PC-9 (cell line): ENCODE results near the gene AFAP1. TPM values are rescaled to one million over a fixed set of nuclear protein-coding genes. Genes with fewer than 3 reads are reported as not detected.
A peak's percentile ranks its signal among the peaks of the same experiment; 100 is the strongest.

Source experiments
- BruUV-seq: library from RNA; stranded (reverse); fragments of 400-500 nt; replicated peaks from 2 replicates; lab custom pipeline; 2021; lab: Mats Ljungman, UMichigan
- CTCF ChIA-PET: fragments of 300-600 bp; sonication (Branson Sonifier 250); formaldehyde crosslinking; loops from one replicate; lab custom pipeline; 2022; ENCODE audit warnings: antibody characterized with exemption; lab: Charles Lee
- POLR2A ChIA-PET: fragments of 300-600 bp; sonication (Branson Sonifier 250); formaldehyde crosslinking; loops from one replicate; lab custom pipeline; 2022; ENCODE audit warnings: antibody characterized with exemption; ENCODE audit not compliant: unreplicated experiment; lab: Charles Lee
- DNase-seq, 2 experiments: peaks; one replicate each; pipeline versions ENCODE4 v3.0.0 to v3.0.0-alpha.2; 2015 to 2022; ENCODE audit warnings: mixed read lengths in 1 of 2
- H2AFZ ChIP-seq: fragments of 200-600 bp; sonication (generic); 2 replicates; pipeline ENCODE4 v1.8.1; 2017; ENCODE audit warnings: antibody characterized with exemption
- H3F3A ChIP-seq: fragments of 200-600 bp; sonication (generic); 2 replicates; pipeline ENCODE4 v1.8.1; 2017; ENCODE audit warnings: antibody characterized with exemption, mild to moderate bottlenecking, low read depth; ENCODE audit not compliant: insufficient read depth
- H3K27ac ChIP-seq: fragments of 200-600 bp; sonication (generic); 2 replicates; pipeline ENCODE4 v1.6.1; 2016; ENCODE audit warnings: mixed run types
- H3K27me3 ChIP-seq: fragments of 200-600 bp; sonication (generic); 2 replicates; pipeline ENCODE4 v1.6.1; 2016; ENCODE audit warnings: low read depth, mixed run types; ENCODE audit not compliant: insufficient read depth
- H3K36me3 ChIP-seq: fragments of 200-600 bp; sonication (generic); 2 replicates; pipeline ENCODE4 v1.6.1; 2016; ENCODE audit warnings: low read depth, mixed run types
- H3K4me1 ChIP-seq: fragments of 200-600 bp; sonication (generic); replicated peaks from 2 replicates; pipeline ENCODE4 v1.6.1; 2016; ENCODE audit warnings: mixed run types; ENCODE audit not compliant: insufficient read depth
- H3K4me2 ChIP-seq: fragments of 200-600 bp; sonication (generic); 2 replicates; pipeline ENCODE4 v1.6.1; 2017; ENCODE audit warnings: mixed run types
- H3K4me3 ChIP-seq: fragments of 200-600 bp; sonication (generic); 2 replicates; pipeline ENCODE4 v1.6.1; 2016; ENCODE audit warnings: mixed run types
- H3K79me2 ChIP-seq: fragments of 200-600 bp; sonication (generic); 2 replicates; pipeline ENCODE4 v1.6.1; 2017; ENCODE audit warnings: low read depth, mixed run types
- H3K9me2 ChIP-seq: fragments of 200-600 bp; sonication (generic); 2 replicates; pipeline ENCODE4 v1.8.1; 2017; ENCODE audit warnings: mild to moderate bottlenecking; ENCODE audit not compliant: insufficient read depth
- H3K9me3 ChIP-seq: fragments of 200-600 bp; sonication (generic); 2 replicates; pipeline ENCODE4 v1.8.1; 2016; ENCODE audit warnings: low read depth; ENCODE audit not compliant: insufficient read depth
- H4K20me1 ChIP-seq: fragments of 200-600 bp; sonication (generic); 2 replicates; pipeline ENCODE4 v1.8.1; 2017; ENCODE audit not compliant: insufficient read depth
- CTCF ChIP-seq: fragments of 200-600 bp; sonication (generic); conservative IDR thresholded peaks from 2 replicates; pipeline ENCODE4 v1.6.1; 2017; ENCODE audit warnings: mixed run types, antibody characterized with exemption, mild to moderate bottlenecking, moderate library complexity
- EZH2 ChIP-seq: fragments of 200-600 bp; sonication (generic); IDR thresholded peaks from 2 replicates; pipeline ENCODE4 v1.8.0; 2017; ENCODE audit warnings: antibody characterized with exemption, low read depth
- intact Hi-C: fragments of 100-400 bp; cut with micrococcal nuclease; formaldehyde crosslinking; loops from one replicate; pipeline ENCODE4 v1.10.0; 2022; ENCODE audit not compliant: unreplicated experiment
- total RNA-seq: library from RNA; stranded (reverse); gene quantifications from 2 replicates; pipeline ENCODE4 v1.2.3, GENCODE V29; 2021

The AFAP1 gene
- total RNA-seq, 1 experiment from 2014 or later, result 69.6 TPM

GRCh38 chr4:7804756-7805385 lies 134.8 kb downstream of the AFAP1 start:
- peaks cover 4% of the 10 kb centered on the region; the same call in 1 of the 2 replicates for H3K79me2 ChIP-seq
- BruUV-seq, result no TSS peak
- POLR2A ChIA-PET, result interaction anchor here (0.6 to 1.2 kb wide), 2 partner anchors 40 to 173 kb away, joined by 4 read pairs; no protein-coding TSS in a partner anchor
- peaks cover 25% of the 10 kb centered on the region for H3K4me1 ChIP-seq
- intact Hi-C loops, result loop anchor here (1.0 to 5.0 kb wide), 6 partner anchors 38 to 613 kb away; partner anchors contain the start of gene SORCS2
- H3K27me3 ChIP-seq, result no peaks in the 10 kb centered on the region
- H3K9me3 ChIP-seq, result no peaks in the 10 kb centered on the region; the same call in 1 of the 2 replicates
- peaks cover 18% of the 10 kb centered on the region for H3K36me3 ChIP-seq
- TF ChIP-seq CTCF, result no peak
- TF ChIP-seq EZH2, result no peak
- CTCF ChIA-PET, result interaction anchor here (0.6 to 1.8 kb wide), 13 partner anchors 9 to 1110 kb away, joined by 3 to 7 read pairs (median 4); partner anchors contain the start of gene AFAP1
- DNase-seq, result no peak
- H2AFZ ChIP-seq, result no peak overlapping the region
- H3K9me2 ChIP-seq, result no peaks in the 10 kb centered on the region
- no peak overlapping the region for H3K4me3 ChIP-seq
- H3K27ac ChIP-seq, result no peak overlapping the region
- peaks cover 8% of the 10 kb centered on the region for H4K20me1 ChIP-seq
- H3K4me2 ChIP-seq, result no peak overlapping the region; the same call in 1 of the 2 replicates
- H3F3A ChIP-seq, result peaks cover 62% of the 10 kb centered on the region

- Histone ChIP-seq H4K20me1 (peaks cover 8% of the 10 kb centered on the region), H3K4me2 (no peak overlapping the region), H3K27me3 (no peaks in the 10 kb centered on the region), H3K4me1 (peaks cover 25% of the 10 kb centered on the region), H3K9me3 (no peaks in the 10 kb centered on the region; the same call in 1 of the 2 replicates), H3F3A (peaks cover 60% of the 10 kb centered on the region), H3K4me3 (no peak overlapping the region), H2AFZ (no peak overlapping the region), H3K27ac (peak overlapping the region; percentile 18; the same call in 1 of the 2 replicates), H3K36me3 (peaks cover 22% of the 10 kb centered on the region), H3K79me2 (peaks cover 4% of the 10 kb centered on the region; the same call in 1 of the 2 replicates), H3K9me2 (no peaks in the 10 kb centered on the region)
- peak; percentile 43 to 76 for DNase-seq
- ChIA-PET POLR2A (interaction anchor here (0.6 to 1.2 kb wide), 2 partner anchors 104 to 174 kb away, joined by 4 to 8 read pairs; no protein-coding TSS in a partner anchor), CTCF (interaction anchor here (0.5 to 1.8 kb wide), 10 partner anchors 9 to 1109 kb away, joined by 3 to 7 read pairs (median 4); partner anchors contain the start of gene AFAP1)
- intact Hi-C loops, result loop anchor here (1.0 to 5.0 kb wide), 4 partner anchors 39 to 612 kb away; partner anchors contain the start of gene SORCS2
- no TSS peak for BruUV-seq
- no peak for TF ChIP-seq EZH2
- peak; percentile 89 for TF ChIP-seq CTCF
These were observed 135.5 kb downstream of the AFAP1 start for GRCh38 chr4:7803992-7804755.

- H2AFZ ChIP-seq, result no peak overlapping the region
- no peak for DNase-seq
- H3K4me2 ChIP-seq, result no peak overlapping the region
- peaks cover 4% of the 10 kb centered on the region; the same call in 1 of the 2 replicates for H3K79me2 ChIP-seq
- peaks cover 54% of the 10 kb centered on the region for H3F3A ChIP-seq
- H3K9me2 ChIP-seq, result no peaks in the 10 kb centered on the region
- ChIA-PET POLR2A (interaction anchor here (1.2 kb wide), 1 partner anchor 175 kb away, joined by 4 read pairs; no protein-coding TSS in a partner anchor), CTCF (interaction anchor here (0.5 to 1.0 kb wide), 2 partner anchors 34 to 72 kb away, joined by 3 read pairs; no protein-coding TSS in a partner anchor)
- H3K4me3 ChIP-seq, result no peak overlapping the region
- TF ChIP-seq CTCF (no peak), EZH2 (no peak)
- H3K27me3 ChIP-seq, result no peaks in the 10 kb centered on the region
- peaks cover 26% of the 10 kb centered on the region for H3K36me3 ChIP-seq
- no TSS peak for BruUV-seq
- H3K9me3 ChIP-seq, result no peaks in the 10 kb centered on the region
- intact Hi-C loops, result loop anchor here (5.0 kb wide), 1 partner anchor 611 kb away; the partner anchor contains the start of gene SORCS2
- peak overlapping the region; percentile 18; the same call in 1 of the 2 replicates for H3K27ac ChIP-seq
- H4K20me1 ChIP-seq, result peaks cover 8% of the 10 kb centered on the region
- H3K4me1 ChIP-seq, result peaks cover 25% of the 10 kb centered on the region
These were observed 136.3 kb downstream of the AFAP1 start for GRCh38 chr4:7803371-7803770.
